Measurements from ENCODE around the gene KCNS3.

Gene KCNS3

GRCh38 chr2:17878281-17879136, at the start of gene KCNS3:
Gene KCNS3 (plus strand): TSS chr2:17878667. CDS start chr2:17931009, 52,342 bp downstream.
- peak within 1 kb of the TSS; percentile 70 for H3K4me3 ChIP-seq (ENCODE audit: low read depth, low read length)

- no peak overlapping the region for H3K4me3 ChIP-seq (ENCODE audit: low read depth, low read length)
Measured at GRCh38 chr2:17830053-17831034, 48.1 kb upstream of the KCNS3 start.

DNA sequence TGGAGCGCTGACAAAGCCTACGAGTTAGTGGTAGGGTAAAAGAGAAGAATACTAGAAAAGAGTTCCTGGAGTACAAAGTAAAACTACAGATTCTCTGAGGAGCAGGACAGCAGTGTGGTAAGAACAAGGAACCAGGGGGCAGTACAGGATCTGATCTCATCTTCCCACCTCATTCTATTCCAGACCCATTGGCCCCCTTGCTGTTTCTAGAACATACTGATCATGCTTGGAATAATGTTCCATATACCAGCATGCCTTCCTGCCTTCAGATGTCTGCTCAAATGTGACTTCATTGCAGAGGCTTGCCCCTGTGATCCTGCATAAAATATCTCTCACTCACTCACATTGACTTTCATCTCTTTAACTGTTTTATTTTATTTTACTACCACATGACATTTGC, 43.0 kb upstream of the KCNS3 start:
- H3K4me3 ChIP-seq (ENCODE audit: low read depth, low read length), result no peak overlapping the region

DNA sequence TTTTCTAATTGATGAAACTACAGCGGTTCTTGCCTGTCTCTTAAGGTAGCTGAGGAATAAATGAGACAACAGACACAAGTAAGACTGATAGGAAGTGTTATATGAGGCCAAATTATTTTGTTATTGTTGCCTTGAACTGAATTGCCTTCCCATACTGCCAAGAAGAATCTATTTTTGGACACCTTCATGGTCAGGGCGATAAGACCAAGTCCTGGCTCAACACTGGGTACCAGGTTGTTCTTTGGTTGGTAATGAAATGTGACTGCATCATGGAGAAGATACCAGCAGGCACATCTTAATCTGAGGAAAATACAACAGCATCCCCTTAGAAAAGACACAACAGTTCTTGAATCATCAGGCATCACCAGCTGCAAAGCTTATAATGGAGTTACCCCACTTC, 38.5 kb upstream of the KCNS3 start:
- H3K4me3 ChIP-seq (ENCODE audit: low read depth, low read length), result no peak overlapping the region

GRCh38 chr2:17843457-17843856, 35.0 kb upstream of the KCNS3 start:
- no peak overlapping the region for H3K4me3 ChIP-seq (ENCODE audit: low read depth, low read length)

DNA sequence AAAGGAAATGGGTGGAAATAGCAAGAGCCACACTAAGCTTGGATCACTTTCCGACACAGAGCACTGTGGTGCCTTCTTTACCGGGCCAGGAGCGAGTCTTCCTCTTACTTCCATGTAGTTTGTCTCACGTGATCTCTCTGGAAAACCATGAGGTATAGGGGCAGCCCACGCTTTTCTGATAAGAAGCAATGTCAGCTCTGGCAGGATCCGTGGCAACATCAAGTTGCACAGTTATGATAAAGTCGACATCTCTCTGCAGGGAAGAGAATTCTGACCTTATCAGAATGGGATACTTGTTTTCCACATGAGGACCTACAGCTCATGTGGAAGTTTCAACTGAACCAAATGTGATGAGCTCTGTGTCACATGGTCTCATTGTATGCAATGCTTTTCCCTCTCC, 32.7 kb upstream of the KCNS3 start:
- H3K4me3 ChIP-seq (ENCODE audit: low read depth, low read length), result no peak overlapping the region

GRCh38 chr2:17846676-17847075, 31.8 kb upstream of the KCNS3 start:
- H3K4me3 ChIP-seq (ENCODE audit: low read depth, low read length), result no peak overlapping the region

GRCh38 chr2:17847236-17847635, 31.2 kb upstream of the KCNS3 start:
- H3K4me3 ChIP-seq (ENCODE audit: low read depth, low read length), result no peak overlapping the region

- no peak overlapping the region for H3K4me3 ChIP-seq (ENCODE audit: low read depth, low read length)
Measured at GRCh38 chr2:17849275-17849674, 29.2 kb upstream of the KCNS3 start.

- H3K4me3 ChIP-seq (ENCODE audit: low read depth, low read length), result no peak overlapping the region
Measured at GRCh38 chr2:17850151-17850550, 28.3 kb upstream of the KCNS3 start.

- H3K4me3 ChIP-seq (ENCODE audit: low read depth, low read length), result no peak overlapping the region
Measured at GRCh38 chr2:17851731-17852585, 26.5 kb upstream of the KCNS3 start.

- no peak overlapping the region for H3K4me3 ChIP-seq (ENCODE audit: low read depth, low read length)
Measured at GRCh38 chr2:17853799-17854198, 24.7 kb upstream of the KCNS3 start.

GRCh38 chr2:17857021-17857420, 21.4 kb upstream of the KCNS3 start:
- no peak overlapping the region for H3K4me3 ChIP-seq (ENCODE audit: low read depth, low read length)

GRCh38 chr2:17858064-17858463, 20.4 kb upstream of the KCNS3 start:
- no peak overlapping the region for H3K4me3 ChIP-seq (ENCODE audit: low read depth, low read length)

DNA sequence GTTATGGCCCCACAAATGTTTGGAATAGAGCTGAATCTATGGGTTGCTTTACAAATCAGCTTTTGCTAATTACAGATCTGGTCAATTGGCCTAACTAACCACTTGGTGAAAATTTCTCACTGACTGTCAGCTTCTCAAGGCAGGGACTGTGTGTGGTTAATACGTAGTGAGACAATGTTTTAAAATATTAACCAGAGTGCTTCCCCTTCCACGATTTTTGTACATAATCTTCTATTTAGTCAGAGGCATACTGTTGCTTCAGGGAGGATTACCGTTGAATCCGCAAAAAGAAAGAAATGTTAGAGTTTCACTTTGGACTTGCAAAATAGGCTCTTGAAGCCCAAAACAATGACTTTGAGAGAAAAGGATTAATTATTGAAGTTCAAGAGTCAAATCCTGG, 14.9 kb upstream of the KCNS3 start:
- no peak overlapping the region for H3K4me3 ChIP-seq (ENCODE audit: low read depth, low read length)

GRCh38 chr2:17864676-17865075, 13.8 kb upstream of the KCNS3 start:
- no peak overlapping the region for H3K4me3 ChIP-seq (ENCODE audit: low read depth, low read length)

DNA sequence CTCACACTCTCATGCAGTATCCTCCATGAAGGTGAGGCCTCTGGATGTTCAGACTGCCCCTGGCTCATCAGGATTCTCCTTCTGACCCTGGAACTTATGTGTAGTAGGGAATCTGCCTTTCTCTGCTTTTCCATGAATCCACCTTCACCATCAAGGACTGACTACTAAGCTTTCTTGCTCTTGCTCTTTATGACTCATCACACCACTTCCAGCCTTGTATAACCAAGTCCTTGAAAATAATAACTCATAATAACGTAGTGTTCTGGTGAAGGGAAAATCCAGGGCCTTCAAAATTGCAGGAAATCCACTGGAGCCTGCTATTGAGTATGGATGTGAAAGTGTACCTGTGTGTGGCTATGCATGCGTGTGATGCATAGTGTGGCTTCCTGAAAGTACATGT, 11.3 kb upstream of the KCNS3 start:
- H3K4me3 ChIP-seq (ENCODE audit: low read depth, low read length), result no peak overlapping the region

GRCh38 chr2:17869128-17869527, 9.3 kb upstream of the KCNS3 start:
- no peak overlapping the region for H3K4me3 ChIP-seq (ENCODE audit: low read depth, low read length)

- no peak overlapping the region for H3K4me3 ChIP-seq (ENCODE audit: low read depth, low read length)
Measured at GRCh38 chr2:17871639-17872038, 6.8 kb upstream of the KCNS3 start.

GRCh38 chr2:17873021-17873420, 5.4 kb upstream of the KCNS3 start:
- H3K4me3 ChIP-seq (ENCODE audit: low read depth, low read length), result no peak overlapping the region

- no peak overlapping the region for H3K4me3 ChIP-seq (ENCODE audit: low read depth, low read length)
Measured at GRCh38 chr2:17876590-17876989, 1.9 kb upstream of the KCNS3 start.

Measured in iPS-11a (cell line).